ENCODE results near the gene SLC17A3. TPM values are rescaled to one million over a fixed set of nuclear protein-coding genes. Genes with fewer than 3 reads are reported as not detected.

The SLC17A3 gene
- total RNA-seq, 1 donor from 2014 or later = not detected

GRCh38 chr6:25916789-25917490 lies 42.9 kb upstream of the SLC17A3 start:
- Histone ChIP-seq H3K36me3 (ENCODE audit: control insufficient read depth, insufficient read depth, low read length) (no peaks in the 10 kb centered on the region), H3K27me3 (ENCODE audit: control insufficient read depth, insufficient read depth, low read length) (no peaks in the 10 kb centered on the region), H3K4me3 (ENCODE audit: low read depth, low read length) (no peak overlapping the region)
- TF ChIP-seq CTCF (IDR thresholded peaks at IDR 0.05; ENCODE audit: insufficient read depth, low read length, poor library complexity, severe bottlenecking) = no peak
- no peak for DNase-seq (ENCODE audit: low read depth)

- Histone ChIP-seq H3K4me3 (ENCODE audit: low read depth, low read length) (no peak overlapping the region), H3K36me3 (ENCODE audit: control insufficient read depth, insufficient read depth, low read length) (no peaks in the 10 kb centered on the region), H3K27me3 (ENCODE audit: control insufficient read depth, insufficient read depth, low read length) (no peaks in the 10 kb centered on the region)
- no peak for DNase-seq (ENCODE audit: low read depth)
- no peak for TF ChIP-seq CTCF (IDR thresholded peaks at IDR 0.05; ENCODE audit: insufficient read depth, low read length, poor library complexity, severe bottlenecking)
Measured at GRCh38 chr6:25916330-25916729, 42.3 kb upstream of the SLC17A3 start.

- no peak overlapping the region for H3K4me3 ChIP-seq (ENCODE audit: low read depth, low read length)
- H3K36me3 ChIP-seq (ENCODE audit: control insufficient read depth, insufficient read depth, low read length) = no peaks in the 10 kb centered on the region
- no peak for DNase-seq (ENCODE audit: low read depth)
- TF ChIP-seq CTCF (IDR thresholded peaks at IDR 0.05; ENCODE audit: insufficient read depth, low read length, poor library complexity, severe bottlenecking) = no peak
- H3K27me3 ChIP-seq (ENCODE audit: control insufficient read depth, insufficient read depth, low read length) = no peaks in the 10 kb centered on the region
Measured at GRCh38 chr6:25913741-25914140, 39.7 kb upstream of the SLC17A3 start.

- DNase-seq (ENCODE audit: low read depth) = no peak
- Histone ChIP-seq H3K36me3 (ENCODE audit: control insufficient read depth, insufficient read depth, low read length) (no peaks in the 10 kb centered on the region), H3K4me3 (ENCODE audit: low read depth, low read length) (no peak overlapping the region), H3K27me3 (ENCODE audit: control insufficient read depth, insufficient read depth, low read length) (no peaks in the 10 kb centered on the region)
- no peak for TF ChIP-seq CTCF (IDR thresholded peaks at IDR 0.05; ENCODE audit: insufficient read depth, low read length, poor library complexity, severe bottlenecking)
Measured at GRCh38 chr6:25911351-25911750, 37.3 kb upstream of the SLC17A3 start.

- DNase-seq (ENCODE audit: low read depth) = no peak
- H3K36me3 ChIP-seq (ENCODE audit: control insufficient read depth, insufficient read depth, low read length) = no peaks in the 10 kb centered on the region
- no peak for TF ChIP-seq CTCF (IDR thresholded peaks at IDR 0.05; ENCODE audit: insufficient read depth, low read length, poor library complexity, severe bottlenecking)
- H3K4me3 ChIP-seq (ENCODE audit: low read depth, low read length) = no peak overlapping the region
- H3K27me3 ChIP-seq (ENCODE audit: control insufficient read depth, insufficient read depth, low read length) = no peaks in the 10 kb centered on the region
Measured at GRCh38 chr6:25907475-25908014, 33.5 kb upstream of the SLC17A3 start.

Measured in kidney epithelial cell (primary cell).